HepG2 (cell line): ENCODE data around the gene B4GALT3. TPM values are rescaled to one million over a fixed set of nuclear protein-coding genes. Genes with fewer than 3 reads are reported as not detected.

ENCODE experiments used
- ATAC-seq: fragments of 200-7000 bp; cut with Tn5 transposase; 3 replicates; pipeline ENCODE4 v1.9.1; 2020; ENCODE audit warnings: mild to moderate bottlenecking, moderate library complexity
- BruUV-seq: library from RNA; stranded (reverse); fragments of 400-500 nt; replicated peaks from 2 replicates; lab custom pipeline; 2021; lab: Mats Ljungman, UMichigan
- CTCF ChIA-PET: fragments of 300-600 bp; formaldehyde crosslinking; extraction: SDS; loops from one replicate; lab custom pipeline; 2021; ENCODE audit warnings: low total read pairs, inconsistent platforms, low intra/inter-chr PET ratio; lab: Yijun Ruan, JAX
- POLR2A ChIA-PET: fragments of 350-600 bp; sonication (Branson Sonifier 250); formaldehyde crosslinking; loops from one replicate; lab custom pipeline; 2020; ENCODE audit warnings: antibody characterized with exemption, inconsistent platforms; lab: Yijun Ruan, JAX
- DNase-seq: peaks from one replicate; pipeline ENCODE4 v3.0.0-alpha.2; 2015; ENCODE audit warnings: low spot score
- FAIRE-seq: peaks from 3 replicates; lab custom pipeline; 2011; peaks lifted over from hg19 to GRCh38; lab: Jason Lieb, UNC
- H2AFZ ChIP-seq: one replicate; pipeline ENCODE4 v1.6.1; 2011; ENCODE audit warnings: low read length, inconsistent platforms
- H3K27ac ChIP-seq: fragments of 300-600 bp; 3 replicates; pipeline ENCODE4 v1.8.0; 2011; ENCODE audit warnings: mixed run types, mild to moderate bottlenecking, mixed read lengths, low read length, inconsistent platforms; ENCODE audit not compliant: insufficient read depth; ENCODE audit errors: extremely low read length
- H3K27me3 ChIP-seq, 2 experiments: fragments of 200-600 bp in 1 of 2; 2 replicates in 1 of 2; 3 replicates in 1 of 2; pipeline versions ENCODE4 v1.6.0 to v1.8.0; 2011; ENCODE audit warnings: low read length in 2 of 2, mild to moderate bottlenecking in 2 of 2, moderate library complexity in 2 of 2, inconsistent platforms in 1 of 2; ENCODE audit not compliant: insufficient read depth in 2 of 2, control insufficient read depth in 1 of 2
- H3K36me3 ChIP-seq, 2 experiments: fragments of 200-600 bp in 1 of 2; replicated peaks in 1 of 2; 2 replicates in 1 of 2; 3 replicates in 1 of 2; pipeline versions ENCODE4 v1.5.1 to v1.8.0; 2011; ENCODE audit warnings: low read length in 2 of 2, inconsistent platforms in 1 of 2; ENCODE audit not compliant: insufficient read depth in 2 of 2, control insufficient read depth in 1 of 2
- H3K4me1 ChIP-seq: 2 replicates; pipeline ENCODE4 v1.5.1; 2012; ENCODE audit warnings: low read length, inconsistent platforms; ENCODE audit not compliant: insufficient read depth
- H3K4me2 ChIP-seq: 2 replicates; pipeline ENCODE4 v1.6.0; 2011; ENCODE audit warnings: low read depth, low read length, inconsistent platforms
- H3K4me3 ChIP-seq, 3 experiments: fragments of 200-600 bp in 1 of 3; sonication (generic), shearing (Covaris generic) in 1 of 3; replicated peaks in 1 of 3; 2 replicates each; pipeline ENCODE4 v1.5.1; 2011 to 2016; ENCODE audit warnings: low read length in 3 of 3, inconsistent platforms in 2 of 3, low read depth in 2 of 3, mild to moderate bottlenecking in 2 of 3, control low read depth in 1 of 3, mixed read lengths in 1 of 3; ENCODE audit not compliant: insufficient read depth in 1 of 3
- H3K79me2 ChIP-seq: one replicate; pipeline ENCODE4 v1.6.1; 2011; ENCODE audit warnings: low read length, inconsistent platforms; ENCODE audit not compliant: insufficient read depth
- H3K9ac ChIP-seq: 2 replicates; pipeline ENCODE4 v1.6.0; 2011; ENCODE audit warnings: mild to moderate bottlenecking, low read depth, low read length, inconsistent platforms; ENCODE audit not compliant: insufficient read depth
- H3K9me3 ChIP-seq: 2 replicates; pipeline ENCODE4 v1.5.1; 2012; ENCODE audit warnings: mild to moderate bottlenecking, low read length
- H4K20me1 ChIP-seq: 2 replicates; pipeline ENCODE4 v1.6.0; 2011; ENCODE audit warnings: inconsistent platforms, mild to moderate bottlenecking, low read length, moderate library complexity; ENCODE audit not compliant: insufficient read depth
- FOXJ3 ChIP-seq: sonication (generic); formaldehyde crosslinking; IDR thresholded peaks from 2 replicates; pipeline ENCODE4 v1.4.0; 2020; ENCODE audit warnings: missing genetic modification reagents, mild to moderate bottlenecking, borderline replicate concordance
- ZNF441 ChIP-seq: sonication (generic); formaldehyde crosslinking; IDR thresholded peaks from 2 replicates; pipeline ENCODE4 v1.7.0; 2021; ENCODE audit warnings: missing genetic modification reagents, borderline replicate concordance
- WGBS: methylation state at CpG from one replicate; pipeline ENCODE4 v1.1.6; 2017; ENCODE audit warnings: low lambda C conversion rate; 5-methylcytosine and 5-hydroxymethylcytosine counted together
- in situ Hi-C: cut with HindIII; loops from 2 replicates; pipeline ENCODE4 v1.10.0; 2017; ENCODE audit warnings: low pct_unique_long_range_greater_than_20kb; ENCODE audit not compliant: extremely low pct_ligation_motif_present
- intact Hi-C: fragments of 100-400 bp; cut with micrococcal nuclease; formaldehyde crosslinking; loops from one replicate; pipeline ENCODE4 v1.10.0; 2022; ENCODE audit not compliant: unreplicated experiment
- polyA plus RNA-seq, 8 experiments: library from polyadenylated mRNA; depleted of rRNA in 3 of 8; stranded (reverse) in 7 of 8; unstranded in 1 of 8; fragments of >200 nt; fragmentation: Illumina TruSeq in 4 of 8; extraction: Trizol in 4 of 8; gene quantifications; 2 replicates each; pipeline versions ENCODE4 v1.2.1 to v1.2.3, GENCODE V29; 2011 to 2016; ENCODE audit warnings: low read depth in 4 of 8, missing spikeins in 1 of 8, mixed read lengths in 1 of 8; ENCODE audit not compliant: insufficient read depth in 1 of 8
- total RNA-seq, 5 experiments: library from RNA; depleted of rRNA; stranded (reverse); fragments of >200 nt; fragmentation: Illumina TruSeq; extraction: Trizol; gene quantifications; 2 replicates each; pipeline ENCODE4 v1.2.3, GENCODE V29; 2016; ENCODE audit warnings: low read depth in 1 of 5
- TF ChIP-seq, protein P1 (sequence below): sonication (generic); formaldehyde crosslinking; IDR thresholded peaks from 2 replicates; pipeline ENCODE4 v1.5.0; 2020; ENCODE audit warnings: mild to moderate bottlenecking, missing genetic modification reagents, borderline replicate concordance

The B4GALT3 gene
- total and polyA plus RNA-seq, 2 of the 13 experiments (the other 11 are each of a cell fraction or from before 2014, with no cell fraction given) = 35.6 to 40.4 TPM

DNA sequence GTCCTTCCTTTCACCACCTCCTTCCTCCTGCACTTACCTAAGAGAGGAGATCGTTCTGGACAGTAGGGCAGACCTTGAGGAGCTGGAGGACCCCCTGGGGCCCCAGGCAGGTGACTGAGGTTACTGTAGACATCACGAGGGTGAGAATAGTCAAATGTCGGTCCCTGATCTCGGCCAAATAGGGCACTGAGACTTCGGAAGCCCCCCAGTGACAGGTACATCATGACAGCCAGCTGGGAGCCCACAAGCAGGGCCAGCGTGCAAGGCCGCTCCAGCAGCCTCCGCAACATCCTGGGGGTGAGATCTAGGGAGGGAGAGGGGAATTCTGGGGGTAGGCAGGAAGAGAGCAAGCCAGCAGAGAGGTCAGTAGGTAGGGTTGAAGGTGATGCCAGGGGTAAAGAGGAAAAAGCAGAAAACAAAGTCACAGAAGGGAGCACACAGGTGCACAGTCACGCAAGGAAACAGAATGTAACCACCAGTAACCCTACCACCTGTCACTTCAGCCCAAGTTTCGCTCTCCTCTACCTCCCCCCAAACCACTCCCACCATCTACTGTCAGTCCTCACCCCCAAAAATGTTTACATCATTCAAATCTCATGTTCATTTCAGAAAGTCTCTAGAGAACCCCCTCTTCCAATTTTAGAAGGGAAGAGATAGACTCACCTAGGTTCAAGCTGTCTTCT, 1.4 kb downstream of the B4GALT3 start:
- TF ChIP-seq, protein P1, sequence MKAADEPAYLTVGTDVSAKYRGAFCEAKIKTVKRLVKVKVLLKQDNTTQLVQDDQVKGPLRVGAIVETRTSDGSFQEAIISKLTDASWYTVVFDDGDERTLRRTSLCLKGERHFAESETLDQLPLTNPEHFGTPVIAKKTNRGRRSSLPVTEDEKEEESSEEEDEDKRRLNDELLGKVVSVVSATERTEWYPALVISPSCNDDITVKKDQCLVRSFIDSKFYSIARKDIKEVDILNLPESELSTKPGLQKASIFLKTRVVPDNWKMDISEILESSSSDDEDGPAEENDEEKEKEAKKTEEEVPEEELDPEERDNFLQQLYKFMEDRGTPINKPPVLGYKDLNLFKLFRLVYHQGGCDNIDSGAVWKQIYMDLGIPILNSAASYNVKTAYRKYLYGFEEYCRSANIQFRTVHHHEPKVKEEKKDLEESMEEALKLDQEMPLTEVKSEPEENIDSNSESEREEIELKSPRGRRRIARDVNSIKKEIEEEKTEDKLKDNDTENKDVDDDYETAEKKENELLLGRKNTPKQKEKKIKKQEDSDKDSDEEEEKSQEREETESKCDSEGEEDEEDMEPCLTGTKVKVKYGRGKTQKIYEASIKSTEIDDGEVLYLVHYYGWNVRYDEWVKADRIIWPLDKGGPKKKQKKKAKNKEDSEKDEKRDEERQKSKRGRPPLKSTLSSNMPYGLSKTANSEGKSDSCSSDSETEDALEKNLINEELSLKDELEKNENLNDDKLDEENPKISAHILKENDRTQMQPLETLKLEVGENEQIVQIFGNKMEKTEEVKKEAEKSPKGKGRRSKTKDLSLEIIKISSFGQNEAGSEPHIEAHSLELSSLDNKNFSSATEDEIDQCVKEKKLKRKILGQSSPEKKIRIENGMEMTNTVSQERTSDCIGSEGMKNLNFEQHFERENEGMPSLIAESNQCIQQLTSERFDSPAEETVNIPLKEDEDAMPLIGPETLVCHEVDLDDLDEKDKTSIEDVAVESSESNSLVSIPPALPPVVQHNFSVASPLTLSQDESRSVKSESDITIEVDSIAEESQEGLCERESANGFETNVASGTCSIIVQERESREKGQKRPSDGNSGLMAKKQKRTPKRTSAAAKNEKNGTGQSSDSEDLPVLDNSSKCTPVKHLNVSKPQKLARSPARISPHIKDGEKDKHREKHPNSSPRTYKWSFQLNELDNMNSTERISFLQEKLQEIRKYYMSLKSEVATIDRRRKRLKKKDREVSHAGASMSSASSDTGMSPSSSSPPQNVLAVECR = 0 out of 2 replicates have a peak, but pooled peaks have one; percentile 23
- TF ChIP-seq ZNF441 (CRISPR knock-in tag) = no peak
- no peak for TF ChIP-seq FOXJ3 (CRISPR knock-in tag)
- ATAC-seq (no peak), DNase-seq (no peak), FAIRE-seq (no peak)
- Histone ChIP-seq H2AFZ (no peak overlapping the region), H3K79me2 (peaks cover 10% of the 10 kb centered on the region), H3K4me2 (peak overlapping the region; percentile 96), H4K20me1 (no peaks in the 10 kb centered on the region), H3K9ac (peak overlapping the region; percentile 84; the same call in 1 of the 2 replicates), H3K27ac (no peak overlapping the region), H3K36me3 (peaks cover 5 to 36% of the 10 kb centered on the region in 2 experiments), H3K4me3 (peak overlapping the region; percentile 83 to 92 (median 83); a peak in 4 of 6 replicates), H3K9me3 (no peaks in the 10 kb centered on the region), H3K4me1 (peaks cover 19% of the 10 kb centered on the region), H3K27me3 (no peaks in the 10 kb centered on the region; a peak in 1 of 5 replicates)
- intact Hi-C loops = no loop called here
- CTCF ChIA-PET = no interaction called here
- in situ Hi-C loops = no loop called here
- POLR2A ChIA-PET = interaction anchor here (0.9 to 2.1 kb wide), 5 partner anchors 10 to 48 kb away, joined by 4 to 27 read pairs (median 4); partner anchors contain the start of genes ADAMTS4, APOA2, PPOX and UFC1
- BruUV-seq = TSS peak; percentile 56
- 98% methylated on average over 10 of the region's 10 CpGs for WGBS
